H9 (cell line): ENCODE measurements around the gene C1orf159. TPM values are rescaled to one million over a fixed set of nuclear protein-coding genes. Genes with fewer than 3 reads are reported as not detected.

Experiments
- DNase-seq: peaks from one replicate; pipeline ENCODE4 v3.0.0-alpha.2; 2017
- H2AFZ ChIP-seq: one replicate; pipeline ENCODE4 v1.6.1; 2013; ENCODE audit warnings: mild to moderate bottlenecking, low read length, control low read depth, moderate library complexity
- H2AK5ac ChIP-seq: 2 replicates; pipeline ENCODE4 v1.6.1; 2013; ENCODE audit warnings: low read length, control low read depth, mixed read lengths; ENCODE audit not compliant: insufficient read length
- H2BK120ac ChIP-seq: one replicate; pipeline ENCODE4 v1.6.1; 2013; ENCODE audit warnings: low read depth, mild to moderate bottlenecking, low read length, control low read depth, inconsistent platforms; ENCODE audit not compliant: poor library complexity, severe bottlenecking
- H2BK12ac ChIP-seq: 2 replicates; pipeline ENCODE4 v1.6.1; 2013; ENCODE audit warnings: low read length, control low read depth, mixed read lengths, low read depth; ENCODE audit not compliant: insufficient read length
- H2BK15ac ChIP-seq: 2 replicates; pipeline ENCODE4 v1.6.1; 2013; ENCODE audit warnings: low read depth, low read length, control low read depth
- H2BK20ac ChIP-seq: one replicate; pipeline ENCODE4 v1.6.1; 2013; ENCODE audit warnings: low read depth, mild to moderate bottlenecking, low read length, control low read depth, inconsistent platforms; ENCODE audit not compliant: poor library complexity, severe bottlenecking
- H2BK5ac ChIP-seq: 2 replicates; pipeline ENCODE4 v1.6.1; 2013; ENCODE audit warnings: low read length, control low read depth, mixed read lengths; ENCODE audit not compliant: insufficient read length
- H3K14ac ChIP-seq: 2 replicates; pipeline ENCODE4 v1.6.1; 2013; ENCODE audit warnings: low read length, control low read depth; ENCODE audit not compliant: insufficient read depth
- H3K18ac ChIP-seq: 2 replicates; pipeline ENCODE4 v1.6.1; 2013; ENCODE audit warnings: low read depth, mild to moderate bottlenecking, mixed read lengths, low read length, control low read depth; ENCODE audit not compliant: insufficient read length
- H3K23ac ChIP-seq: 2 replicates; pipeline ENCODE4 v1.6.1; 2013; ENCODE audit warnings: low read length, control low read depth, mixed read lengths, low read depth; ENCODE audit not compliant: insufficient read length
- H3K23me2 ChIP-seq: 2 replicates; pipeline ENCODE4 v1.6.1; 2013; ENCODE audit warnings: low read depth, mild to moderate bottlenecking, mixed read lengths, low read length, control low read depth; ENCODE audit not compliant: insufficient read length, poor library complexity, severe bottlenecking
- H3K27ac ChIP-seq: 2 replicates; pipeline ENCODE4 v1.5.1; 2013; ENCODE audit warnings: low read length, control low read depth, mixed read lengths, low read depth; ENCODE audit not compliant: insufficient read length
- H3K27me3 ChIP-seq: 2 replicates; pipeline ENCODE4 v1.6.1; 2013; ENCODE audit warnings: low read length, control low read depth, inconsistent platforms; ENCODE audit not compliant: insufficient read depth
- H3K4ac ChIP-seq: 2 replicates; pipeline ENCODE4 v1.6.1; 2013; ENCODE audit warnings: low read depth, mild to moderate bottlenecking, control low read depth, inconsistent platforms, low read length, moderate library complexity
- H3K4me1 ChIP-seq: 2 replicates; pipeline ENCODE4 v1.6.1; 2013; ENCODE audit warnings: low read length, control low read depth, inconsistent platforms; ENCODE audit not compliant: insufficient read depth
- H3K4me2 ChIP-seq: 2 replicates; pipeline ENCODE4 v1.6.1; 2013; ENCODE audit warnings: low read length, control low read depth, mixed read lengths; ENCODE audit not compliant: insufficient read length, insufficient read depth
- H3K56ac ChIP-seq: 2 replicates; pipeline ENCODE4 v1.6.1; 2013; ENCODE audit warnings: low read depth, mild to moderate bottlenecking, mixed read lengths, low read length, control low read depth; ENCODE audit not compliant: insufficient read length
- H3K79me1 ChIP-seq: 2 replicates; pipeline ENCODE4 v1.6.1; 2013; ENCODE audit warnings: low read depth, mild to moderate bottlenecking, moderate library complexity, low read length, control low read depth, inconsistent platforms; ENCODE audit not compliant: insufficient read depth, poor library complexity, severe bottlenecking
- H3K79me2 ChIP-seq: 2 replicates; pipeline ENCODE4 v1.6.1; 2013; ENCODE audit warnings: low read length, control low read depth, inconsistent platforms; ENCODE audit not compliant: insufficient read depth
- H3K9ac ChIP-seq: 2 replicates; pipeline ENCODE4 v1.6.1; 2013; ENCODE audit warnings: low read length, control low read depth, mixed read lengths; ENCODE audit not compliant: insufficient read length; ENCODE audit errors: extremely low read depth
- H3K9me3 ChIP-seq: one replicate; pipeline ENCODE4 v1.6.1; 2013; ENCODE audit warnings: low read depth, low read length, inconsistent platforms; ENCODE audit not compliant: control insufficient read depth
- H3T11ph ChIP-seq: one replicate; pipeline ENCODE4 v1.6.1; 2013; ENCODE audit warnings: mild to moderate bottlenecking, low read length, control low read depth, inconsistent platforms
- H4K20me1 ChIP-seq: one replicate; pipeline ENCODE4 v1.6.1; 2013; ENCODE audit not compliant: control insufficient read depth, insufficient read length, insufficient read depth
- H4K5ac ChIP-seq: 2 replicates; pipeline ENCODE4 v1.6.1; 2013; ENCODE audit warnings: low read depth, mild to moderate bottlenecking, mixed read lengths, low read length, control low read depth; ENCODE audit not compliant: insufficient read length
- H4K8ac ChIP-seq: replicated peaks from 2 replicates; pipeline ENCODE4 v1.6.1; 2013; ENCODE audit warnings: low read length, control low read depth, mixed read lengths, low read depth; ENCODE audit not compliant: insufficient read length
- H4K91ac ChIP-seq: 2 replicates; pipeline ENCODE4 v1.6.1; 2013; ENCODE audit warnings: low read depth, mild to moderate bottlenecking, moderate library complexity, mixed read lengths, low read length, control low read depth; ENCODE audit not compliant: insufficient read length
- H3K27ac Mint-ChIP-seq, 3 experiments: 2 replicates in 2 of 3; 3 replicates in 1 of 3; pipeline ENCODE4 v1.8.0; 2020 to 2021; ENCODE audit warnings: mixed read lengths in 3 of 3, mild to moderate bottlenecking in 1 of 3, moderate library complexity in 1 of 3
- H3K27me3 Mint-ChIP-seq: 2 replicates; pipeline ENCODE4 v1.8.0; 2021; ENCODE audit warnings: low read depth, mild to moderate bottlenecking, moderate library complexity, mixed read lengths
- H3K36me3 Mint-ChIP-seq, 3 experiments: 2 replicates in 2 of 3; 3 replicates in 1 of 3; pipeline ENCODE4 v1.8.0; 2020 to 2021; ENCODE audit warnings: low read depth in 3 of 3, mixed read lengths in 3 of 3; ENCODE audit not compliant: insufficient read depth in 1 of 3
- H3K4me1 Mint-ChIP-seq, 2 experiments: 2 replicates each; pipeline ENCODE4 v1.8.0; 2020; ENCODE audit warnings: mixed read lengths in 2 of 2
- H3K4me3 Mint-ChIP-seq, 2 experiments: 2 replicates in 1 of 2; 3 replicates in 1 of 2; pipeline ENCODE4 v1.8.0; 2020 to 2021; ENCODE audit warnings: mild to moderate bottlenecking in 2 of 2, mixed read lengths in 2 of 2, moderate library complexity in 1 of 2
- H3K9me3 Mint-ChIP-seq, 2 experiments: 2 replicates in 1 of 2; 3 replicates in 1 of 2; pipeline ENCODE4 v1.8.0; 2020; ENCODE audit warnings: mild to moderate bottlenecking in 2 of 2, mixed read lengths in 2 of 2, moderate library complexity in 1 of 2
- CTCF ChIP-seq: fragments of 200-600 bp; sonication (generic); conservative IDR thresholded peaks from 3 replicates; pipeline ENCODE4 v1.8.0; 2021; ENCODE audit warnings: antibody characterized with exemption, mild to moderate bottlenecking
- WGBS: extraction: QIAGEN DNeasy Blood & Tissue Kit; methylation state at CpG from one replicate; pipeline ENCODE4 v1.1.7; 2013; ENCODE audit warnings: missing lambda C conversion rate, low lambda C conversion rate, mixed read lengths; ENCODE audit not compliant: insufficient read length; ENCODE audit errors: extremely low coverage; 5-methylcytosine and 5-hydroxymethylcytosine counted together
- total RNA-seq: library from RNA; stranded (reverse); gene quantifications from 2 replicates; pipeline ENCODE4 v1.2.1, GENCODE V29; 2021

C1orf159 gene
- total RNA-seq, 1 experiment from 2014 or later = 12.3 TPM

GRCh38 chr1:1128454-1129139, 12.7 kb upstream of the C1orf159 start:
- Histone ChIP-seq H3K27ac (no peak overlapping the region), H2BK12ac (no peak overlapping the region), H3K27me3 (no peaks in the 10 kb centered on the region), H3K14ac (no peak overlapping the region), H2BK15ac (peak overlapping the region; percentile 25; the same call in 1 of the 2 replicates), H2AK5ac (no peak overlapping the region), H4K91ac (no peak overlapping the region), H3K23me2 (no peaks in the 10 kb centered on the region), H3K4me2 (no peak overlapping the region), H2BK120ac (no peak overlapping the region), H3K79me2 (no peaks in the 10 kb centered on the region), H4K5ac (no peak overlapping the region), H2BK5ac (no peak overlapping the region), H3T11ph (no peak overlapping the region), H3K9me3 (no peaks in the 10 kb centered on the region), H3K18ac (no peak overlapping the region), H2BK20ac (no peak overlapping the region), H3K9ac (no peak overlapping the region), H2AFZ (no peak overlapping the region), H3K79me1 (no peaks in the 10 kb centered on the region), H3K4me1 (no peaks in the 10 kb centered on the region), H4K8ac (no peak overlapping the region), H3K56ac (no peak overlapping the region), H3K23ac (no peak overlapping the region), H4K20me1 (no peaks in the 10 kb centered on the region), H3K4ac (no peak overlapping the region)
- WGBS = no CpG with 5 or more reads among the region's 32 CpGs
- DNase-seq = no peak
- TF ChIP-seq CTCF = no peak
- Mint-ChIP-seq H3K9me3 (peaks cover 5 to 6% of the 10 kb centered on the region in 2 experiments; a peak in 4 of 5 replicates), H3K4me3 (no peak overlapping the region), H3K27ac (no peak overlapping the region; a peak in 1 of 7 replicates), H3K27me3 (peaks cover 19% of the 10 kb centered on the region), H3K4me1 (peaks cover 5 to 7% of the 10 kb centered on the region in 2 experiments; a peak in 3 of 4 replicates), H3K36me3 (peaks cover 0 to 6% (median 0%) of the 10 kb centered on the region in 3 experiments; a peak in 2 of 7 replicates)
